Endodermal cell (in vitro differentiated cells): ENCODE results near the gene EPS15. TPM values are rescaled to one million over a fixed set of nuclear protein-coding genes. Genes with fewer than 3 reads are reported as not detected.

Experiments
- DNase-seq: peaks from one replicate; pipeline ENCODE4 v3.0.0-alpha.2; 2017
- H3K27ac ChIP-seq: 2 replicates; pipeline ENCODE4 v1.5.1; 2013; ENCODE audit warnings: mild to moderate bottlenecking, low read depth, low read length, moderate library complexity
- H3K27me3 ChIP-seq: 2 replicates; pipeline ENCODE4 v1.6.1; 2013; ENCODE audit warnings: mild to moderate bottlenecking, low read length, moderate library complexity; ENCODE audit not compliant: insufficient read depth, control insufficient read depth, poor library complexity, severe bottlenecking
- H3K36me3 ChIP-seq: 2 replicates; pipeline ENCODE4 v1.7.0; 2013; ENCODE audit warnings: mild to moderate bottlenecking, low read length, moderate library complexity; ENCODE audit not compliant: control insufficient read depth, insufficient read depth
- H3K4me1 ChIP-seq: one replicate; pipeline ENCODE4 v1.7.0; 2013; ENCODE audit warnings: low read length; ENCODE audit not compliant: control insufficient read depth, insufficient read depth
- H3K4me3 ChIP-seq: 2 replicates; pipeline ENCODE4 v1.5.1; 2013; ENCODE audit warnings: mild to moderate bottlenecking, low read length, moderate library complexity
- H3K9ac ChIP-seq: 2 replicates; pipeline ENCODE4 v1.6.1; 2013; ENCODE audit warnings: mild to moderate bottlenecking, low read length, moderate library complexity; ENCODE audit not compliant: poor library complexity, severe bottlenecking; ENCODE audit errors: extremely low read depth
- H3K9me3 ChIP-seq: 2 replicates; pipeline ENCODE4 v1.6.1; 2013; ENCODE audit warnings: mild to moderate bottlenecking, low read length, moderate library complexity; ENCODE audit not compliant: control insufficient read depth
- H3K27ac Mint-ChIP-seq: 2 replicates; pipeline ENCODE4 v1.8.0; 2020; ENCODE audit warnings: mixed read lengths
- H3K27me3 Mint-ChIP-seq: 2 replicates; pipeline ENCODE4 v1.8.0; 2021; ENCODE audit warnings: mild to moderate bottlenecking, mixed read lengths; ENCODE audit not compliant: insufficient read depth
- H3K36me3 Mint-ChIP-seq: 2 replicates; pipeline ENCODE4 v1.8.0; 2020; ENCODE audit warnings: low read depth, mixed read lengths
- H3K4me1 Mint-ChIP-seq: 2 replicates; pipeline ENCODE4 v1.8.0; 2020; ENCODE audit warnings: mixed read lengths
- H3K4me3 Mint-ChIP-seq: 2 replicates; pipeline ENCODE4 v1.8.0; 2020; ENCODE audit warnings: mild to moderate bottlenecking, moderate library complexity, mixed read lengths
- H3K9me3 Mint-ChIP-seq: 2 replicates; pipeline ENCODE4 v1.8.0; 2020; ENCODE audit warnings: mild to moderate bottlenecking, mixed read lengths
- WGBS, 2 experiments: methylation state at CpG; one replicate each; pipeline versions ENCODE4 v1.1.5 to v1.1.7; 2013; ENCODE audit warnings: missing lambda C conversion rate in 2 of 2, mixed read lengths in 1 of 2; ENCODE audit not compliant: insufficient coverage in 1 of 2, insufficient read length in 1 of 2; 5-methylcytosine and 5-hydroxymethylcytosine counted together
- total RNA-seq, 2 donors: library from RNA; stranded (reverse); fragmentation: NEBNext Ultra II Directional in 1 of 2; extraction: Animal tissue kit (Norgen Biotek cat#: 25700) in 1 of 2; gene quantifications; 2 replicates in 1 of 2; 3 replicates in 1 of 2; pipeline ENCODE4 v1.2.1, GENCODE V29; 2021
- TF ChIP-seq, protein P1 (sequence below): fragments of 200-600 bp; sonication (generic); conservative IDR thresholded peaks from 2 replicates; pipeline ENCODE4 v1.5.0; 2021; ENCODE audit warnings: antibody characterized with exemption, mild to moderate bottlenecking

The EPS15 gene
- total RNA-seq, 2 donors from 2014 or later, result 45.0 to 46.9 TPM

DNA sequence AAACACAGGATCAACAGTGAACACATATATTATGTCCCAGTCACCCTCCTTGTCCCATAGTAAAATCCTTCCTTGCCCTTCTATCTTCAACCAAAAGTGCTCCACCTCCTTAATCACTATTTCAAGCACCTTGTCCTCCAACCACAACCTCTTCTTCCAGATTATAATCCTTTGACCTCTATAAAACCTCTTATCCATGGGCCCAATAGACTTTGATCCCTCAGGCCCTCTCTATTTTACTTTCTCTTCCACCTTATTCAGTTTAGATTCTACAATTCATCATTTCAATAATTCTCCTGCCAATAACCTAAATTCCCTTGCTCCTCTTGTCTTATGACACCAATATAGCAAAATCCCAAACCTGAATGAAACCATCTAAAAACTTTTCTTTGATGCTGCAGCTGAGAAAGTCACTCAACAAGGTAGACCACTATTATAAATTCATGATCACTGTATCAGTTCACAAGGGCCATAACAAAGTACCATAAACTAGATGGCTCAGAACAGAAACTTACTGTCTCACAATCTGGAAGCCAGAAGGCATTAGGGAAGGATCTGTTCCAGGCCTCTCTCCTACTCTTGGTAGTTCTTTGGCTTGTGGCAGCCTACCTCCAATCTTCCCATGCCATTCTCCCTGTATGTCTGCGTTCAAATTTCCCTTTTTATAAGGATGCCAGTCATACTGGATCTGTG lies 24.8 kb downstream of the EPS15 start:
- Histone ChIP-seq H3K27me3 (no peaks in the 10 kb centered on the region), H3K9me3 (no peaks in the 10 kb centered on the region), H3K36me3 (no peaks in the 10 kb centered on the region), H3K4me3 (no peak overlapping the region), H3K9ac (no peak overlapping the region), H3K27ac (no peak overlapping the region), H3K4me1 (no peaks in the 10 kb centered on the region)
- Mint-ChIP-seq H3K4me3 (no peak overlapping the region), H3K9me3 (peaks cover 2% of the 10 kb centered on the region), H3K36me3 (peaks cover 16% of the 10 kb centered on the region), H3K27ac (no peak overlapping the region), H3K27me3 (no peaks in the 10 kb centered on the region), H3K4me1 (no peaks in the 10 kb centered on the region)
- WGBS, 2 experiments, result 100% methylated on average over 1 of the region's 1 CpG
- TF ChIP-seq, protein P1, sequence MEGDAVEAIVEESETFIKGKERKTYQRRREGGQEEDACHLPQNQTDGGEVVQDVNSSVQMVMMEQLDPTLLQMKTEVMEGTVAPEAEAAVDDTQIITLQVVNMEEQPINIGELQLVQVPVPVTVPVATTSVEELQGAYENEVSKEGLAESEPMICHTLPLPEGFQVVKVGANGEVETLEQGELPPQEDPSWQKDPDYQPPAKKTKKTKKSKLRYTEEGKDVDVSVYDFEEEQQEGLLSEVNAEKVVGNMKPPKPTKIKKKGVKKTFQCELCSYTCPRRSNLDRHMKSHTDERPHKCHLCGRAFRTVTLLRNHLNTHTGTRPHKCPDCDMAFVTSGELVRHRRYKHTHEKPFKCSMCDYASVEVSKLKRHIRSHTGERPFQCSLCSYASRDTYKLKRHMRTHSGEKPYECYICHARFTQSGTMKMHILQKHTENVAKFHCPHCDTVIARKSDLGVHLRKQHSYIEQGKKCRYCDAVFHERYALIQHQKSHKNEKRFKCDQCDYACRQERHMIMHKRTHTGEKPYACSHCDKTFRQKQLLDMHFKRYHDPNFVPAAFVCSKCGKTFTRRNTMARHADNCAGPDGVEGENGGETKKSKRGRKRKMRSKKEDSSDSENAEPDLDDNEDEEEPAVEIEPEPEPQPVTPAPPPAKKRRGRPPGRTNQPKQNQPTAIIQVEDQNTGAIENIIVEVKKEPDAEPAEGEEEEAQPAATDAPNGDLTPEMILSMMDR, result no peak
- no peak for DNase-seq

DNA sequence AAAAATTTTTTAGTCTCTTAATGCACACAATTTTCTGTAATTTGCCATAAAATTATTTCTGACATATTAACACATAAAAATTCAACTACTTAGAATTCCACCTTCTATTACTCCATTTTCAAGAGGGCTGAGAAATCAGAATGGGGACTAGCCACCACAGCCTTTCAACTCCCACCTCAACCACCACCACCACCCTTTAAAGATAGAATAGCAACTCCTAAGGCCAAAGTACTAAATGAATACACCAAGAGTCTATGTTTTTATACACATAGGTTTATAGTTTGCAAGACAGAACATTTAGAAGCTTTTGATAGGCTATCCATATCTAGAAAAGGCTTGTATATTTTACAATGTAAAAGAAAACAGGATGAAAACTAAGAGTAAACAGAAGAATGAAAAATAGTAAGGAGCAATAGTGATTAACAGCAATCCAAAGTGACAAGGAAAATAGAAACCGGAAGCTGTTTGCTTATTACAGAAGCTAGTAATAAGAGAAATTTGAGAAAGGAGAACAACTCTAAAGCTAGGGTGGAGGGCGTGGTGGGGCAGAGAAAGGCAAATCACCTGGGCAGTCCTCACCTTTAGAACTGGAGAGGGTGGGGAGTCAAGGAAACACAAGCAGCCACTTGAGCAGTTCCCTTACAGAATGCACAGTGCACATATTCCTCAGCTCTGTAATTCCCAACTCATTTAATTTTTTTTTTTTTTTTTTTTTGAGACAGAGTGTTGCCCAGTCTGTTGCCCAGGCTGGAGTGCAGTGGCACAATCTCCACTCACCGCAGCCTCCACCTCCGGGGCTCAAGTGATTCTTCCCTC lies 27.7 kb downstream of the EPS15 start:
- Histone ChIP-seq H3K4me3 (no peak overlapping the region), H3K36me3 (no peaks in the 10 kb centered on the region), H3K9me3 (no peaks in the 10 kb centered on the region), H3K9ac (no peak overlapping the region), H3K4me1 (no peaks in the 10 kb centered on the region), H3K27me3 (no peaks in the 10 kb centered on the region), H3K27ac (no peak overlapping the region)
- Mint-ChIP-seq H3K9me3 (peaks cover 2% of the 10 kb centered on the region), H3K27me3 (no peaks in the 10 kb centered on the region), H3K4me3 (no peak overlapping the region), H3K36me3 (peaks cover 9% of the 10 kb centered on the region), H3K4me1 (peaks cover 3% of the 10 kb centered on the region), H3K27ac (no peak overlapping the region)
- DNase-seq, result no peak
- TF ChIP-seq, protein P1, result no peak
- 91 to 100% methylated on average over 2 to 4 of the region's 4 CpGs for WGBS, 2 experiments

DNA sequence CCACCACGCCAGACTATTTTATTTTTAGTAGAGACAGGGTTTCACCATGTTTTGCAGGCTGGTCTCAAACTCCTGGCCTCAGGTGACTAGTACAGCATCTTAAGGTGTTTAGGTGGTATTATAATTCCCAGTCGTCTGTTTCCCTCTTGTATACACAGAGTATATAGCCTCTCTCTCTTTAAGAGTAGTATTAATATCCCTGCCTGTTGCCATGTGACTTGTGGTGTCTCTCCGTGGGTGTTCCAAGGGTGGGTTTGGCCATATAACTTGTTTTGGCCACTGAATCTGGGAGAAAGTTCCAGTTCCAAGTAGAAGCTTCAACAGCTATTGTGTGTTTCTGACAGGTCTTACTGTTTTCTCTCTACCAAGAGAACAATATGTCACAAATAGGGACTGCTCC lies 29.6 kb downstream of the EPS15 start:
- DNase-seq, result no peak
- no peak overlapping the region for H3K4me3 ChIP-seq
- Mint-ChIP-seq H3K27me3 (no peaks in the 10 kb centered on the region), H3K27ac (no peak overlapping the region), H3K4me1 (peaks cover 3% of the 10 kb centered on the region), H3K9me3 (peaks cover 2% of the 10 kb centered on the region), H3K36me3 (peaks cover 12% of the 10 kb centered on the region), H3K4me3 (no peak overlapping the region)
- TF ChIP-seq, protein P1, result no peak
- H3K27ac ChIP-seq, result no peak overlapping the region
- WGBS, 2 experiments, result 67 to 93% methylated on average over 1 to 3 of the region's 3 CpGs
- no peaks in the 10 kb centered on the region for H3K9me3 ChIP-seq
- H3K27me3 ChIP-seq, result no peaks in the 10 kb centered on the region
- no peaks in the 10 kb centered on the region for H3K4me1 ChIP-seq
- H3K36me3 ChIP-seq, result peaks cover 4% of the 10 kb centered on the region
- H3K9ac ChIP-seq, result no peak overlapping the region
